GF-D8 (cell line): Measurements from ENCODE around the gene SPIN2A.
"Not testable (repeated sequence)": the region's sequence is repeated elsewhere in the genome, so short reads cannot be mapped to it uniquely, and the experiment has no call there.

Experiments
- DNase-seq: peaks from one replicate; lab custom pipeline; 2025; lab: John Stamatoyannopoulos, UW

Gene SPIN2A

DNA sequence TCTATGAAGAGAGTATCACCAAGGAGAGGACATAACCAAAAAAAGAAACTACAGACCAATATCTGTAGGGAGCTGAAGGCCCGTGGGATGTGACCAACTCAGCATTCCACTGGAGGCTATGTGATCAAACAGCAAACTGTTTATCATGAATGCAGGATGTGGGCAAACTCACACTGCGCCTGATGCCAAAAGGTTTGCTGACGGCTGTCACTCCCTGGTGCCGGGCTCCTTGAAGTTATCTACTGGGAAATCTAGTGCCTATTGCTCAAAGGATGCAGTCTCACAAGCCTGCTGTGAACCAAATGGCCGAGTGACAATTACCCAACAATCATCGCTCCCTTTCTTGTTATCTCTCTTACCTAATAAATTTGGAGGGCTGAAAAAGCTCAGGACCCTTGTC is 34.3 kb downstream of the SPIN2A start:
- not testable (repeated sequence) for DNase-seq
